ENCODE measurements around the gene DNPH1. TPM values are rescaled to one million over a fixed set of nuclear protein-coding genes. Genes with fewer than 3 reads are reported as not detected.

The DNPH1 gene
- polyA plus RNA-seq, 2 of the 4 experiments (the other 2 are of a cell fraction): 63.2 to 82.0 TPM

DNA sequence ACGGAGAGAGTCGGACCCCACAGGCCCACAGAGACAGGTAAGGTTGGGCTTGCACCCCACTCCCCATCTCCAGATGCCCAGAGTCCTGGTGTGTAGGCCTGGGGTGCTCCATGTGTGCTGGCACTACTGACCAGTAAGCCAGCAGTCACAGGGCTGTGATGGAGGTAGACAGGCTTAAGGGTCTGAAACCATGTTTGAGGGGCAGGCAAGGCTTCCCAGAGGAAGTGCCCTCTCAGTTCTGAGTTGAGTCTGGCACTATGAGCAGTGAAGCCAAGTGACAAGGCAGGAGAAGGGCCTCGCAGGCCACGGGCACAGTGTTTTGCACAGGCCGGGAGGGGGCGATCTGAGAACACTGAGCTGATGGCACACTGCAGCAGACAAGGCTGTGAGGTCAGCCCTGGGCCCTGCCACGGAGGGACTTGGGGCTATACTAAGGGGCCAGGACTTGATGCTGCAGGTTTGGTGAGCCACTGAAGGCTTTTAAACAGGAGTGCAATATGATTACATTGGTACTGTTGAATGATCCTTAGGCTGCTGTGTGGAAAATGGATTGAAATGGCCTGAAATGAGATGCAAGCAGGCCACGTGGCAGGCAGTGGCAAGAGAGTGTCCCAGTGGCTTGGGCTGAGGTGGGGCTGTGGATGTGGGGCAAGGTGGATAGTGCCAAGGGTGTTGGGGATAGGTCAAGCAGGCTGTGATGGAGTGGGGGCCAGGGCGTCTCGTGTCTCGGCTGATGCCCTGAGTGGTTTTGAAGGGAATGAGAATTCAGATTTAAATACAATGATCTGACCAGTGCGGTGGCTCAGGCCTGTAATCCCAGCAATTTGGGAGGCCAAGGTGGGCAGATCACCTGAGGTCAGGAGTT lies 34.3 kb upstream of the DNPH1 start (continued):
- TF ChIP-seq EHMT2 (IDR thresholded peaks at IDR 0.05; ENCODE audit: low read depth) (no peak), NPAS2 (CRISPR knock-in tag; IDR thresholded peaks at IDR 0.05; ENCODE audit: borderline replicate concordance) (no peak), ZSCAN20 (CRISPR knock-in tag; IDR thresholded peaks at IDR 0.05) (no peak)

DNA sequence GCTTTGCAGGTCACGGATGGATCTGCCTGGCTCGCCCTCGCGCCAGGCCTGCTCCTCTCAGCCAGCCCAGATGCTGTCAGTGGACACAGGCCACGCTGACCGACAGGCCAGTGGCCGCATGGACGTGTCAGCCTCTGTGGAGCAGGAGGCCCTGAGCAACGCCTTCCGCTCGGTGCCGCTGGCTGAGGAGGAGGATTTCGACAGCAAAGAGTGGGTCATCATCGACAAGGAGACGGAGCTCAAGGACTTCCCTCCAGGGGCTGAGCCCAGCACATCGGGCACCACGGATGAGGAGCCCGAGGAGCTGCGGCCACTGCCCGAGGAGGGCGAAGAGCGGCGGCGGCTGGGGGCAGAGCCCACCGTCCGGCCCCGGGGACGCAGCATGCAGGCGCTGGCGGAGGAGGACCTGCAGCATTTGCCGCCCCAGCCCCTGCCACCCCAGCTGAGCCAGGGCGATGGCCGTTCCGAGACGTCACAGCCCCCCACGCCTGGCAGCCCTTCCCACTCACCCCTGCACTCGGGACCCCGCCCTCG lies 33.6 kb upstream of the DNPH1 start:
- Histone ChIP-seq H3K9me3 (no peaks in the 10 kb centered on the region), H3K4me3 (no peak overlapping the region), H3K4me2 (no peak overlapping the region), H3K4me1 (peaks cover 1% of the 10 kb centered on the region; the same call in 1 of the 3 replicates), H3K27ac (no peak overlapping the region)
- no peak; a peak in 1 of 6 replicates for ATAC-seq
- FAIRE-seq: no peak
- CTCF ChIA-PET: interaction anchor here (0.6 to 5.1 kb wide), 25 partner anchors 10 to 244 kb away, joined by 3 to 38 read pairs (median 4); partner anchors contain the start of gene DNPH1
- TF ChIP-seq USF2 (IDR thresholded peaks at IDR 0.05) (no peak), FOSL2 (IDR thresholded peaks at IDR 0.05) (no peak), FOSL2 (CRISPR knock-in tag; IDR thresholded peaks at IDR 0.05) (no peak), KDM5A (IDR thresholded peaks at IDR 0.05) (no peak), MYC (IDR thresholded peaks at IDR 0.05; ENCODE audit: borderline replicate concordance, low read length) (no peak), POLR2A (IDR thresholded peaks at IDR 0.05; ENCODE audit: low read length) (no peak)
- WGBS (ENCODE audit: missing lambda C conversion rate): 86% methylated on average over 19 of the region's 39 CpGs
- POLR2A ChIA-PET: no interaction called here
- DNase-seq (ENCODE audit: low read depth in 1 of 2, low spot score in 1 of 2): no peak

DNA sequence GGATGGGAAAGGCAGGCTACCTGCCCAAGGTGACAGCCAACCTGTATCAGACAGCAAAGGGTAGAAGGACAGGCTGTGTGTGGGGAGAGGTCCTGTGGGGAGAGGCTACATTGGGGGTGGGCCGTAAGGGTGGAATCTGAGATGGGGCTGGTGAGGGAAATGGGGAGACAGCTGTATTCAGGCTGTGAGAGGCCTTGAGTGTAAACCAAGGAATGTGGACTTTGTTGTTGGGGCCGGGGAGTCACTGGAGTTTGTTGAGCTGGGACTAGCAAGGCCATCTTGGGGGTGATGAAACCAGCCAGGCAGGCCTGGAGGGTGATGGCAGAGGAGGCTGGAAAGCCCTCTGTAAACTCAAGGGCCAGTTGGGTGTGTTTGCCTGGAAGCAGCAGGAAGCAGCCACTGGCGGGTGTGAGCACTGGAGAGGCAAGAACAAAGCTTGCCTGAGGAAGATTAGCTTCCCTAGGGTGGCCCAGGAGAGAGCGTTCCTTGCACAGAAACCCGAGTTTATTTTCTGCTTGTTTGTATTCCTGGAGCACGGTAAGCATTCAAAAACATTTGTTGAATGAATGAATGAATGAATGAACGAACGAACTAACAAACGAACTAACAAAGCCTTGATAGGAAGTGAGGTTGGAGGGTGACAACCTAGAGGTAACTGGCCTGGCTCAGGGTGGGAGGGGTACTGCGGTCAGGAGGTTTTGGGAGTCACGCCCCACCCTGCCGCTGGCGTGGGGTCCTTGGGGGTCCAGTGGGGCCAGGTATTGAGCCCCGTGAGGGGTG lies 32.9 kb upstream of the DNPH1 start:
- Histone ChIP-seq H3K27ac (no peak overlapping the region), H3K4me1 (no peaks in the 10 kb centered on the region), H3K9me3 (no peaks in the 10 kb centered on the region), H3K4me2 (no peak overlapping the region), H3K4me3 (no peak overlapping the region)
- DNase-seq (ENCODE audit: low read depth in 1 of 2, low spot score in 1 of 2): no peak
- ChIA-PET CTCF (interaction anchor here (0.6 to 5.1 kb wide), 18 partner anchors 9 to 245 kb away, joined by 3 to 38 read pairs (median 5); partner anchors contain the start of gene DNPH1), POLR2A (no interaction called here)
- no peak for FAIRE-seq
- TF ChIP-seq RFX5 (IDR thresholded peaks at IDR 0.05): no peak
- no peak for TF ChIP-seq USF2 (IDR thresholded peaks at IDR 0.05)
- TF ChIP-seq CBX8 (IDR thresholded peaks at IDR 0.05): no peak
- no peak for TF ChIP-seq HOXB5 (CRISPR knock-in tag; IDR thresholded peaks at IDR 0.05)
- TF ChIP-seq RARB (CRISPR knock-in tag; IDR thresholded peaks at IDR 0.05): no peak
- no peak for TF ChIP-seq EHF (CRISPR knock-in tag; IDR thresholded peaks at IDR 0.05)
- TF ChIP-seq MYC (IDR thresholded peaks at IDR 0.05; ENCODE audit: borderline replicate concordance, low read length): no peak
- TF ChIP-seq, protein P1, sequence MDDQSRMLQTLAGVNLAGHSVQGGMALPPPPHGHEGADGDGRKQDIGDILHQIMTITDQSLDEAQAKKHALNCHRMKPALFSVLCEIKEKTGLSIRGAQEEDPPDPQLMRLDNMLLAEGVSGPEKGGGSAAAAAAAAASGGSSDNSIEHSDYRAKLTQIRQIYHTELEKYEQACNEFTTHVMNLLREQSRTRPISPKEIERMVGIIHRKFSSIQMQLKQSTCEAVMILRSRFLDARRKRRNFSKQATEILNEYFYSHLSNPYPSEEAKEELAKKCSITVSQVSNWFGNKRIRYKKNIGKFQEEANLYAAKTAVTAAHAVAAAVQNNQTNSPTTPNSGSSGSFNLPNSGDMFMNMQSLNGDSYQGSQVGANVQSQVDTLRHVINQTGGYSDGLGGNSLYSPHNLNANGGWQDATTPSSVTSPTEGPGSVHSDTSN (IDR thresholded peaks at IDR 0.05): no peak
- TF ChIP-seq, protein P2, sequence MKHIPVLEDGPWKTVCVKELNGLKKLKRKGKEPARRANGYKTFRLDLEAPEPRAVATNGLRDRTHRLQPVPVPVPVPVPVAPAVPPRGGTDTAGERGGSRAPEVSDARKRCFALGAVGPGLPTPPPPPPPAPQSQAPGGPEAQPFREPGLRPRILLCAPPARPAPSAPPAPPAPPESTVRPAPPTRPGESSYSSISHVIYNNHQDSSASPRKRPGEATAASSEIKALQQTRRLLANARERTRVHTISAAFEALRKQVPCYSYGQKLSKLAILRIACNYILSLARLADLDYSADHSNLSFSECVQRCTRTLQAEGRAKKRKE (CRISPR knock-in tag; IDR thresholded peaks at IDR 0.05; ENCODE audit: low read depth): no peak
- no peak for TF ChIP-seq PHF8 (IDR thresholded peaks at IDR 0.05; ENCODE audit: borderline replicate concordance, low read depth)
- TF ChIP-seq CTCF (IDR thresholded peaks at IDR 0.05): no peak
- TF ChIP-seq HOXA7 (CRISPR knock-in tag; IDR thresholded peaks at IDR 0.05): no peak
- TF ChIP-seq CEBPB (IDR thresholded peaks at IDR 0.05): no peak
- no peak for TF ChIP-seq MAX (IDR thresholded peaks at IDR 0.05)
- no peak for TF ChIP-seq HDAC2 (IDR thresholded peaks at IDR 0.05)
- ATAC-seq: no peak
- WGBS (ENCODE audit: missing lambda C conversion rate): 72% methylated on average over 14 of the region's 14 CpGs
